Fibroblast of mammary gland (primary cell): Measurements from ENCODE around the gene PLXNA4.

Source experiments
- DNase-seq: peaks from one replicate; pipeline ENCODE4 v3.0.0-alpha.2; 2010; ENCODE audit warnings: low read depth
- H3K4me3 ChIP-seq: 2 replicates; pipeline ENCODE4 v1.5.1; 2011; ENCODE audit warnings: low read depth, mild to moderate bottlenecking, low read length, moderate library complexity; ENCODE audit not compliant: control insufficient read depth
- CTCF ChIP-seq: conservative IDR thresholded peaks from 2 replicates; pipeline ENCODE4 v1.5.1; 2011; ENCODE audit warnings: low read depth, low read length, inconsistent platforms; ENCODE audit not compliant: control insufficient read depth, insufficient read depth

Gene PLXNA4

GRCh38 chr7:132367795-132368194 lies 208.5 kb downstream of the PLXNA4 start:
- no peak for TF ChIP-seq CTCF
- no peak overlapping the region for H3K4me3 ChIP-seq
- no peak for DNase-seq

GRCh38 chr7:132367004-132367403 lies 209.3 kb downstream of the PLXNA4 start:
- TF ChIP-seq CTCF, result no peak
- DNase-seq, result no peak
- no peak overlapping the region for H3K4me3 ChIP-seq

DNA sequence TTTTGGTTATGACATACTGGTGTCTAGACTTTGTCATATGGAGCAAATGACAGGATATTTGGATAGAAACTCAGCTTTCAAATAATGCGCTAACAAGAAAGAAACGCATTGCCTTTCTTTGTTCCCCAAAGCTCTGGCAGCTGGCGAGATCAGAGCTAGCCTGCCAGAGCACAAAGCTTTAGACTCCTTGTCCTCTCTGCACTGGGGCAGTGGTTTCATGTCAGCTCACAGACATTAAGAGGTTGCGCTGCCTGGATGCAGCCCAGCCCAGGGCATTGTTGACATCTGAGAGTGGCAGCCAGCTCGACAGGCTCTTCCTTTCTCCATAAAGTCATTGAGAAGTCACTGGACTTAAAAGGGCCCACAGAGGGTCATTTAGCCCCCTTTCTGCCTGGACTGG lies 212.0 kb downstream of the PLXNA4 start:
- TF ChIP-seq CTCF, result no peak
- no peak for DNase-seq
- H3K4me3 ChIP-seq, result no peak overlapping the region

GRCh38 chr7:132362059-132362458 lies 214.2 kb downstream of the PLXNA4 start:
- DNase-seq, result no peak
- TF ChIP-seq CTCF, result no peak
- H3K4me3 ChIP-seq, result no peak overlapping the region

DNA sequence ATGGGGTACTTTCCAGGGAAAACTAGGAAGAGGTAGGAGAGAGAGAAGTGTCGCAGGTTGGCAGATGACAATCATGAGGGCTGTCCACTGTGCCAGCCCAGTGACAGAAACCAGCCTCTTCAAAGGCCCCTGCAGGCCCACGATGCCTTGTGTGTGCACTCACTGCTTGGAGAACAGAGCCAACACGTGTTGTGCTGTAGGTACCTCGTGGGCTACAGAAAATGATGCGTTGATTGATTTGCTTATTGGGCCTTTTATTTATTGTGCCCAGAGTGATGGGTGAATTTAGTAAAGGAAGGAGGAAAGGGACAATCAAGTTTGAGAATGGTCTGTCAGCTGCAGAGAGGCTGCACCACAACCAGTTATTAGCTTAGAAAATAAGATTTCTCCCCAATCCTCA lies 215.1 kb downstream of the PLXNA4 start:
- TF ChIP-seq CTCF, result no peak
- H3K4me3 ChIP-seq, result no peak overlapping the region
- no peak for DNase-seq

DNA sequence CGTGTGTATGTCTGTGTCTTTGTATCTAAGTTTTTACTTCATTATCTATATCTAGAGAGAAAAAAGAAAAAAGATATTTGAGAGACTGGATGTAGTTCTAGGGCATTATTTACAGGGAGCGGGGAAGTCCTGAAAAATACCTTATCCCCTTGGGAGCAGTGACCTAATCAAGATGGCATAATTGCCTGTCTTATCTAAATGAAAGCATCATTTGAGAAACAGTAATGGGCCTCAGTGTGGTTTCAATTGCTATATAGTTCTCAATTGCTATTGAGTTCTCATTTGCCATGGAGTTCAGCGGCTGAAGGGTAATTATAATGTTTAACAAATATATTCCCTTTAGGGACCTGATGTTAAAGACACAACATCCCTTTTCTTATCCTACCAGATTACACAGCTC lies 216.5 kb downstream of the PLXNA4 start:
- DNase-seq, result no peak
- H3K4me3 ChIP-seq, result no peak overlapping the region
- no peak for TF ChIP-seq CTCF

DNA sequence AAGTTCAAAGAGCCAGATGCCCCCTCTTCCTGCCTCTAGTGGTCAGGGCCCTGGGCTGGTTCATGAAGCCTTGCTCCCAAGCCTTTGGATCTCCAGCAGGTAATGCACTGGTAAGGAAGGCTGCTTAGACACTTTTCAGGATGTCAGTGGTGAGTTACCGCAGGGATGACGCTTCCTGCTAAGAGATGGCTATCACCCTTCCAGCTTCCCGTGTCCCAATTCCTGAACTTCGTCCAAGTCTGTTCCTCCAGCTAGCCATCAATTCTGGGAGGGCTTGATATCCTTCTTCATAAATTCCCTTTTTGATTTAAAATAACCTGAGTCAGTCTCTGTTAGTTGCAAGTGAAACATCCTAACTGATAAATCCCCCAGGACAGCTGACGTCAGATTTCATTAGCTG lies 221.2 kb downstream of the PLXNA4 start:
- TF ChIP-seq CTCF, result no peak
- DNase-seq, result no peak
- no peak overlapping the region for H3K4me3 ChIP-seq
